ENCODE data around the gene STAU1.

STAU1 gene

GRCh38 chr20:49161428-49162152 lies 26.5 kb downstream of the STAU1 start:
- no peak overlapping the region for H3K27ac ChIP-seq
- TF ChIP-seq CTCF (IDR thresholded peaks at IDR 0.05) = no peak
- no peak overlapping the region for H3K4me3 ChIP-seq (ENCODE audit: low read depth in 1 of 2, low read length in 1 of 2)
- peaks cover 0 to 3% of the 10 kb centered on the region in 2 experiments for H3K4me1 ChIP-seq (ENCODE audit: control insufficient read depth in 1 of 2, insufficient read depth in 1 of 2, low read depth in 1 of 2, low read length in 1 of 2)
- H3K27me3 ChIP-seq = no peaks in the 10 kb centered on the region
- H3K9me3 ChIP-seq = no peaks in the 10 kb centered on the region
- peaks cover 55% of the 10 kb centered on the region for H3K36me3 ChIP-seq

GRCh38 chr20:49160057-49160929 lies 27.8 kb downstream of the STAU1 start:
- Histone ChIP-seq H3K9me3 (no peaks in the 10 kb centered on the region), H3K4me3 (ENCODE audit: low read depth in 1 of 2, low read length in 1 of 2) (no peak overlapping the region), H3K36me3 (peaks cover 46% of the 10 kb centered on the region), H3K27me3 (no peaks in the 10 kb centered on the region), H3K4me1 (ENCODE audit: control insufficient read depth in 1 of 2, insufficient read depth in 1 of 2, low read depth in 1 of 2, low read length in 1 of 2) (peaks cover 0 to 3% of the 10 kb centered on the region in 2 experiments), H3K27ac (no peak overlapping the region)
- TF ChIP-seq CTCF (IDR thresholded peaks at IDR 0.05) = no peak

- Histone ChIP-seq H3K9me3 (no peaks in the 10 kb centered on the region), H3K27ac (no peak overlapping the region), H3K4me3 (ENCODE audit: low read depth in 1 of 2, low read length in 1 of 2) (no peak overlapping the region), H3K27me3 (no peaks in the 10 kb centered on the region), H3K36me3 (peaks cover 37% of the 10 kb centered on the region), H3K4me1 (ENCODE audit: control insufficient read depth in 1 of 2, insufficient read depth in 1 of 2, low read depth in 1 of 2, low read length in 1 of 2) (peaks cover 2 to 6% of the 10 kb centered on the region in 2 experiments)
- TF ChIP-seq CTCF (IDR thresholded peaks at IDR 0.05) = no peak
Measured at GRCh38 chr20:49157146-49157545, 31.0 kb downstream of the STAU1 start.

- peak overlapping the region; percentile 22 for H3K27ac ChIP-seq
- no peak for TF ChIP-seq CTCF (IDR thresholded peaks at IDR 0.05)
- no peak overlapping the region for H3K4me3 ChIP-seq (ENCODE audit: low read depth in 1 of 2, low read length in 1 of 2)
- H3K4me1 ChIP-seq (ENCODE audit: control insufficient read depth in 1 of 2, insufficient read depth in 1 of 2, low read depth in 1 of 2, low read length in 1 of 2) = peaks cover 2 to 6% of the 10 kb centered on the region in 2 experiments
- no peaks in the 10 kb centered on the region for H3K9me3 ChIP-seq
- peaks cover 37% of the 10 kb centered on the region for H3K36me3 ChIP-seq
- no peaks in the 10 kb centered on the region for H3K27me3 ChIP-seq
Measured at GRCh38 chr20:49156481-49156880, 31.7 kb downstream of the STAU1 start.

GRCh38 chr20:49151436-49151835 lies 36.7 kb downstream of the STAU1 start:
- Histone ChIP-seq H3K36me3 (peaks cover 62% of the 10 kb centered on the region), H3K4me1 (ENCODE audit: control insufficient read depth in 1 of 2, insufficient read depth in 1 of 2, low read depth in 1 of 2, low read length in 1 of 2) (peaks cover 2 to 6% of the 10 kb centered on the region in 2 experiments), H3K27ac (no peak overlapping the region), H3K4me3 (ENCODE audit: low read depth in 1 of 2, low read length in 1 of 2) (no peak overlapping the region), H3K27me3 (no peaks in the 10 kb centered on the region), H3K9me3 (no peaks in the 10 kb centered on the region)
- TF ChIP-seq CTCF (IDR thresholded peaks at IDR 0.05) = no peak

All from neutrophil (primary cell).